GM21423 (cell line): ENCODE results near the gene PHOX2A.

ENCODE experiments used
- ATAC-seq: cut with Tn5 transposase; IDR thresholded peaks from one replicate; pipeline ENCODE4 v1.9.1; 2021; ENCODE audit warnings: mild to moderate bottlenecking, moderate library complexity; ENCODE audit not compliant: unreplicated experiment

Gene PHOX2A

GRCh38 chr11:72250661-72251464, 6.9 kb upstream of the PHOX2A start:
- ATAC-seq, result no peak

DNA sequence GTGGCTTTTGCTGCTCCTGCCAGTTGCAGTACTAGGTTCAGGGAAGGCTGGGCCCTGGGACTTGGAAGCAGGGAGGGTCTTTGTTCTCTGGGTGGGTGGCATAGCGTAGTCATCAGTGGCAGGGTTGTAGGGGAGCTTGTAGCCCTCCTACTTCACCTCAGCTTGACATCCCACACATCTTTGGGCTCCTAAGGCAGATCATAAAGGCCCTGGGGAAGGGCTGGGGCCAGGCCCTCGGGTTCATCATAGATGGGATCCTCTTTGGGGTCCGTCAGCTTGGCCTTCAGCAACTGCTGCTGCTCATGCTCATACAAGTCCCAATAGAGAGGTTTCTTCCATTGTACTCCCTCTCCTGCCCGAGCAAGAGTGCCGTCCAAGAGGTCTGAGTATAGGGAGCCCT, 6.0 kb upstream of the PHOX2A start:
- no peak for ATAC-seq

DNA sequence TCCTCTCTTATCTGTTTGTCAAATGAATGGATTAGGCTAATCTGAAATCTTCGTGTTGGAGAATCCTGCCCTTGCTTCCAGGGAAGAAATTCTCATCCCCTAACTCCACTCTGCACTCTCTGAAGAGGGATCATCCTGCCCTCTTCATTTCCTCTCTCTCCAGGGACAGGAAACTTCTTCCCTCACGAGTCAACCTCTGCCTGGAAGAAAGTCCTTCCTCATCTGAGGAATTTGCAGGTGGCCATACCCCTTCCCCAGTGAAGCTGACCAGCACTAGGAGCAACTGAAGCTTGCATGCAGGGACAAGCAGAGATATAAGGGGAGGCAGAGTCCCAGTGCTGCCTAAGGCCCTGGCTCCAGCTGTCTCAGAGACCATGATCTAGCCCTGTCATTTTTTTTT, 3.6 kb upstream of the PHOX2A start:
- no peak for ATAC-seq

- ATAC-seq, result no peak
Measured at GRCh38 chr11:72245263-72245816, 1.4 kb upstream of the PHOX2A start.

DNA sequence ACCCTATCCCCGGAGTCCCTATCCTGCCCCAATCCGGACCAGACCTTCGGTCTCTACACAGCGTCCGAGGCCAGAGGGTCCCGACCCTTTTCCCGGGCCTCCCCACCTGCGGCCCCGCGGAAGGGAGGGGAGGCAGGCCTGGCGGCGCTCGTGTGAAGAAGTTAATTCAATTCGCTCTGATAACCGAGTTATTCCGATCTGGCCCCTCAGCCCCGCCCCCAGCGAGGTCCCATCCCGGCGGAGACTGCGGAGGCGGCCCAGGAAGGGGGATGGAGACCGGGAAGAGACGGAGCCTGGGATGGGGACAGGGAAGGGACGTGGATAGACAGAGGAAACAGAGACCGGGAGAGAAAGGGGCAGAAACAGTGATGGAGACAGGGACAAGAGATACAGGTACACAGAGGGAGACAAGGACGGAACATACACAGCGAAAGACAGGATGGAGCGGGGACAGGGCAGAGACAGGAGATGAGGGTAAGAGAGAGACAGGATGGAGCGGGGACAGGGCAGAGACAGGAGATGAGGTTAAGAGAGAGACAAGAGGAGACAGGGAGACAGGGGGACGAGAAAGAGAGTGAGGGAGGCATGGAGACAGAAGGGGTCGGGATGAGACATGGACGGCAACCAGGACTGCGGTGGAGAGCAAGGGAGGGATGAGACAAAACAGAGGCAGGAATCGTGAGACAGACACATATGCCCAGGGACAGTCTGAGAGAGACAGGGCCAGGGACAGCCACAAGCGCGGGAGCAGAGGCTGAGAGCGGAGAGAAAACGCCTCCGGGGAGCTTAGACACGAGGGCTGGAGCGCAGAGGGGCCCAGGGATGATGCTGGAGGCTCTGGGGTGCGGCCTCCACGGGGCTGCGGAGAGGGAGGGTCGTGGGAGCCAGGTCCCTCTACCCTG, 636 bp upstream of the PHOX2A start:
- ATAC-seq, result no peak

- ATAC-seq, result no peak
Measured at GRCh38 chr11:72243173-72244059, 560 bp downstream of the PHOX2A start.

DNA sequence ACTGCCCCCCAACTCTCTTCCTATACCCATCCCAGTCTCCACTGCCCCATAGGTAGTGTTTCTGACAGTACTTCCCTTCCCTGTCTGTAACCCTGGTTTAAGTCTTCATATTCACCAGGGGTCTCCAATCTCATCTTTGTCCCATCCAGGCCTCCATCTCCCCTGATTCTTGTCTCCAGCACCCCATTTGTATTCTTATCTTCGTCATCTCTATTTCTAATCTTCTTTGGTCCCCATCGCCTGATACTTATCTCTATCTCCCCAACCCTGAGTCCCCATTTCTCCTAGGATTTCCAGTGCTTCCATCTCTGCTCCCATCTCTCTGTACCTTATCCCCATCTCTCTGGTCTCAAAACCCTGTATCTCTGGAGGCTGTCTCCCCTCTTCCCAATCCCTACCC, 1.8 kb downstream of the PHOX2A start:
- no peak for ATAC-seq

GRCh38 chr11:72241291-72241781, 2.6 kb downstream of the PHOX2A start:
- no peak for ATAC-seq

GRCh38 chr11:72240461-72241290, 3.3 kb downstream of the PHOX2A start:
- ATAC-seq, result no peak

DNA sequence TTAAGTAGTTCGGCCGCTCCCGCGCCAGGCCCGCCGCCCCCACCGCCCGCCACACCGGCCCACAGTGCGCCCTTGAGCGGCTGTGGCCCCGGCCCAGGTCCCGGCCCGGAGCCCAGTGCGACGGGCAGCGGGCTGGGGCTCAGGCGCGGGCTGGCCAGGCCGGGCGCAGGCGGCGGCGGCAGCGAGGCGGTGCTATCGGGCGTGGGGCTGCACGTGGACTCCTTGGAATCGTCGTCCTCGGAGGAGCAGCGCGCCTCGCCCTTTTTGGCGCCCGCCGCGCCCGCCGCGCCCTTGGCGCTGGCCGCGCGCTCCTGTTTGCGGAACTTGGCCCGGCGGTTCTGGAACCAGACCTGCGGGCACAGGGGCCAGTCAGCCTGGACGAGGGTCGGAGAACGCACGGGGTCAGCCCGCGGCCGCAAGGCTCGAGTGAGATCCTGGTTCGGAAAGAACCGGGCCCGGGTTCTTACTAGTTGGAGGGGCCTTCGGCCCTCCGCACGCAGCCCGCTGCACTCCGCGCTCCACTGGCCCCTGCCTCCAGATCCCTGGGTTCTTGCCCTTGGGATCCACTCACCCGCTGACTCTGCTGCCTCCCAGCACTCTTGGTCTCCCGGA, 4.0 kb downstream of the PHOX2A start:
- no peak for ATAC-seq

DNA sequence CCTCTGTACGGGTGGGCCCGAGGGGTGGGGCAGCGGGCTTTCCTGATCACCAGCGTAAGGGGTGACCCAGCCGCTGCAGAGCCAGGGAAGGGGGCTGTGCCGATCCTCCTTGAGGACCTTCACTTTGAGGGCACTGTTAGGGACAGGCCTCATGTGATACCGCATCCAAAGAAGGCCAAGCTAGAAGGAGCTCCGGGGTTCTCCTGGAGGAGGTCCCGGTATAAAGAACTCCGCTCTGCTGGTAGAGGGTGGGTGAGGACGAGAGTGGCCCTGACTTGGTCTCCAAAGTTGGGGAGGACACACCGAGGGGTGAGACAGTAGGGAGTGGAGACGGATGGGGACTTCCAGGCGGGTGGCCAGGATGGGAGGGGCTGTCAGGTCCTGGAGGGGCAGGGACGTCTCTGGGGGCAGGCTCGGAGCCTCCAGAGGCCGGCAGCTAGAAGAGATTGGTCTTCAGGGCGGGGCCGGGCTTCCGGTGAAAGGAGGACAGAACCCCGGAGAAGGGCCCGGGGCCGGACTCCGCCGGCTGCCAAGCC, 4.6 kb downstream of the PHOX2A start:
- peak; percentile 42 for ATAC-seq

GRCh38 chr11:72238492-72239312, 5.3 kb downstream of the PHOX2A start:
- no peak for ATAC-seq

GRCh38 chr11:72238040-72238450, 5.9 kb downstream of the PHOX2A start:
- no peak for ATAC-seq

- no peak for ATAC-seq
Measured at GRCh38 chr11:72237112-72237931, 6.7 kb downstream of the PHOX2A start.

- ATAC-seq, result no peak
Measured at GRCh38 chr11:72236774-72237111, 7.2 kb downstream of the PHOX2A start.

GRCh38 chr11:72236083-72236697, 7.8 kb downstream of the PHOX2A start:
- ATAC-seq, result no peak
